ENCODE measurements around the gene CCDC60.

DNA sequence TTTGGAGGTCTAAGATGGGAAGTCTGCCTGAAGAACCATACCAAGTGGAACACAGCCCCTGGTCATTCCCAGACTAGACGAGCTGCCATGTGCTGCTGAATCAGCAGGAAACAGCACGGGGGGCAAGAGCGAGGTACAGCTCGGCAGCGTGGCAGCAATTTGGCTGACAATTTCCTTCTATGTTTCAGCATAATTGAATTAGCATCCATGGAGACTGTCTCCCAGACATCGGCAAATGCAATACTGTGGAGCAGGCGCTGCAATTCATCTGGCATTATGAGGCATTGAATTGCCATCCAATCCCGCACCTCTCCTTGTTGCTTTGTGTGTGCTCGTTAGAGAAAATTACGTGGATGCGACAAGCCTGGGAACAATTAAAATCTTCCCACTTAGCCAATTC, 46.0 kb upstream of the CCDC60 start:
- TF ChIP-seq, protein P1, sequence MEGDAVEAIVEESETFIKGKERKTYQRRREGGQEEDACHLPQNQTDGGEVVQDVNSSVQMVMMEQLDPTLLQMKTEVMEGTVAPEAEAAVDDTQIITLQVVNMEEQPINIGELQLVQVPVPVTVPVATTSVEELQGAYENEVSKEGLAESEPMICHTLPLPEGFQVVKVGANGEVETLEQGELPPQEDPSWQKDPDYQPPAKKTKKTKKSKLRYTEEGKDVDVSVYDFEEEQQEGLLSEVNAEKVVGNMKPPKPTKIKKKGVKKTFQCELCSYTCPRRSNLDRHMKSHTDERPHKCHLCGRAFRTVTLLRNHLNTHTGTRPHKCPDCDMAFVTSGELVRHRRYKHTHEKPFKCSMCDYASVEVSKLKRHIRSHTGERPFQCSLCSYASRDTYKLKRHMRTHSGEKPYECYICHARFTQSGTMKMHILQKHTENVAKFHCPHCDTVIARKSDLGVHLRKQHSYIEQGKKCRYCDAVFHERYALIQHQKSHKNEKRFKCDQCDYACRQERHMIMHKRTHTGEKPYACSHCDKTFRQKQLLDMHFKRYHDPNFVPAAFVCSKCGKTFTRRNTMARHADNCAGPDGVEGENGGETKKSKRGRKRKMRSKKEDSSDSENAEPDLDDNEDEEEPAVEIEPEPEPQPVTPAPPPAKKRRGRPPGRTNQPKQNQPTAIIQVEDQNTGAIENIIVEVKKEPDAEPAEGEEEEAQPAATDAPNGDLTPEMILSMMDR (IDR thresholded peaks at IDR 0.05 in 4 of 5, conservative IDR thresholded peaks at IDR 0.05 in 1 of 5), result no peak
- TF ChIP-seq POLR2A (IDR thresholded peaks at IDR 0.05), result no peak

Measured in gastrocnemius medialis (tissue), 4 donors.